ENCODE results near the gene HMGCLL1. TPM values are rescaled to one million over a fixed set of nuclear protein-coding genes. Genes with fewer than 3 reads are reported as not detected.

HMGCLL1 gene
- total RNA-seq (ENCODE audit: unreplicated experiment), result 6.3 TPM
- long read RNA-seq, transcript HMGCLL1-201 (9 exons, 2,475 nt), result major isoform, 5 of 10 reads
- long read RNA-seq, partial matches to known transcripts, result 5 of 10 reads
- long read RNA-seq, other reads (novel, unspliced or antisense), result 0 of 10 reads

GRCh38 chr6:55578537-55579363, at the start of gene HMGCLL1:
Gene HMGCLL1, minus strand, starts transcription at chr6:55579192. Its CDS starts 137 bp downstream, at chr6:55579055.
- no peak for TF ChIP-seq CTCF (IDR thresholded peaks at IDR 0.05; ENCODE audit: partially characterized antibody, unreplicated experiment)
- Mint-ChIP-seq H3K27ac (ENCODE audit: unreplicated experiment) (peak within 1 kb of the TSS; percentile 85), H3K27me3 (ENCODE audit: unreplicated experiment) (peaks cover 5% of the 10 kb centered on the region), H3K4me3 (ENCODE audit: unreplicated experiment) (peak within 1 kb of the TSS; percentile 94), H3K9me3 (ENCODE audit: unreplicated experiment) (no peaks in the 10 kb centered on the region), H3K4me1 (ENCODE audit: low read depth, unreplicated experiment) (no peaks in the 10 kb centered on the region), H3K36me3 (ENCODE audit: unreplicated experiment) (no peaks in the 10 kb centered on the region)
- peak; percentile 83 for DNase-seq

- Mint-ChIP-seq H3K27me3 (ENCODE audit: unreplicated experiment) (no peaks in the 10 kb centered on the region), H3K4me1 (ENCODE audit: low read depth, unreplicated experiment) (no peaks in the 10 kb centered on the region), H3K4me3 (ENCODE audit: unreplicated experiment) (no peak overlapping the region), H3K27ac (ENCODE audit: unreplicated experiment) (no peak overlapping the region), H3K9me3 (ENCODE audit: unreplicated experiment) (no peaks in the 10 kb centered on the region), H3K36me3 (ENCODE audit: unreplicated experiment) (no peaks in the 10 kb centered on the region)
- TF ChIP-seq CTCF (IDR thresholded peaks at IDR 0.05; ENCODE audit: partially characterized antibody, unreplicated experiment), result no peak
- DNase-seq, result no peak
Observed at GRCh38 chr6:55621993-55622392, 43.0 kb upstream of the HMGCLL1 start.

GRCh38 chr6:55621244-55621643, 42.3 kb upstream of the HMGCLL1 start:
- Mint-ChIP-seq H3K4me1 (ENCODE audit: low read depth, unreplicated experiment) (no peaks in the 10 kb centered on the region), H3K36me3 (ENCODE audit: unreplicated experiment) (no peaks in the 10 kb centered on the region), H3K4me3 (ENCODE audit: unreplicated experiment) (no peak overlapping the region), H3K9me3 (ENCODE audit: unreplicated experiment) (no peaks in the 10 kb centered on the region), H3K27me3 (ENCODE audit: unreplicated experiment) (no peaks in the 10 kb centered on the region), H3K27ac (ENCODE audit: unreplicated experiment) (no peak overlapping the region)
- TF ChIP-seq CTCF (IDR thresholded peaks at IDR 0.05; ENCODE audit: partially characterized antibody, unreplicated experiment), result no peak
- no peak for DNase-seq

GRCh38 chr6:55617272-55617671, 38.3 kb upstream of the HMGCLL1 start:
- DNase-seq, result no peak
- no peaks in the 10 kb centered on the region for H3K27me3 Mint-ChIP-seq (ENCODE audit: unreplicated experiment)
- peaks cover 2% of the 10 kb centered on the region for H3K9me3 Mint-ChIP-seq (ENCODE audit: unreplicated experiment)
- H3K4me3 Mint-ChIP-seq (ENCODE audit: unreplicated experiment), result no peak overlapping the region
- TF ChIP-seq CTCF (IDR thresholded peaks at IDR 0.05; ENCODE audit: partially characterized antibody, unreplicated experiment), result peak; percentile 72
- H3K4me1 Mint-ChIP-seq (ENCODE audit: low read depth, unreplicated experiment), result no peaks in the 10 kb centered on the region
- H3K27ac Mint-ChIP-seq (ENCODE audit: unreplicated experiment), result no peak overlapping the region
- H3K36me3 Mint-ChIP-seq (ENCODE audit: unreplicated experiment), result no peaks in the 10 kb centered on the region

- Mint-ChIP-seq H3K4me1 (ENCODE audit: low read depth, unreplicated experiment) (no peaks in the 10 kb centered on the region), H3K9me3 (ENCODE audit: unreplicated experiment) (no peaks in the 10 kb centered on the region), H3K27ac (ENCODE audit: unreplicated experiment) (no peak overlapping the region), H3K27me3 (ENCODE audit: unreplicated experiment) (no peaks in the 10 kb centered on the region), H3K36me3 (ENCODE audit: unreplicated experiment) (no peaks in the 10 kb centered on the region), H3K4me3 (ENCODE audit: unreplicated experiment) (no peak overlapping the region)
- no peak for DNase-seq
- no peak for TF ChIP-seq CTCF (IDR thresholded peaks at IDR 0.05; ENCODE audit: partially characterized antibody, unreplicated experiment)
Observed at GRCh38 chr6:55604021-55604420, 25.0 kb upstream of the HMGCLL1 start.

Measured in glutamatergic neuron (in vitro differentiated cells).